Measurements from ENCODE around the gene SIRPA.

- TF ChIP-seq POLR2A (IDR thresholded peaks at IDR 0.05; ENCODE audit: low read depth, low read length), result no peak
- TF ChIP-seq TAF1 (IDR thresholded peaks at IDR 0.05; ENCODE audit: borderline replicate concordance, low read depth, low read length), result no peak
Observed at GRCh38 chr20:1893721-1894470, 1.3 kb upstream of the SIRPA start.

Data from GM12892 (cell line).